DMS153 (cell line): ENCODE measurements around the gene CTTNBP2.

Experiments used
- DNase-seq: peaks from one replicate; lab custom pipeline; 2025; lab: John Stamatoyannopoulos, UW

CTTNBP2 gene

DNA sequence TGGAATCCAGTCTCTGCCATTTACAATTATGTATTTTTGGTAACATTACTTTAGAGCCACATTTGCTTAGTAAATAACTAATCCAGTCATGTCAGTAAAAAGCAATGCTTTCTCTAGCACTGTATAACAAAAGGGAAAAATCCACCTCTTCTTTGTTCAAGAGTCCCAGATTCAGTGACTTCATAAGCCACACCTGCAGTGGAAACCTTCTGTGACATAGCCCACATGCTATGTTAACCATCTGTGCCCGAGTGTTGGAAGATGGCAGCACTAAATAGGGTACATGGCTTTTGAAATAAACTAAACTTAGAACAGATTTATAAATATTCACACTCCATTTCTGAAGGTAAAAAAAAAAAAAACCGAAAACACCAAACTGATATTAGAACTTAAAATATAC is 83.0 kb downstream of the CTTNBP2 start:
- no peak for DNase-seq

DNA sequence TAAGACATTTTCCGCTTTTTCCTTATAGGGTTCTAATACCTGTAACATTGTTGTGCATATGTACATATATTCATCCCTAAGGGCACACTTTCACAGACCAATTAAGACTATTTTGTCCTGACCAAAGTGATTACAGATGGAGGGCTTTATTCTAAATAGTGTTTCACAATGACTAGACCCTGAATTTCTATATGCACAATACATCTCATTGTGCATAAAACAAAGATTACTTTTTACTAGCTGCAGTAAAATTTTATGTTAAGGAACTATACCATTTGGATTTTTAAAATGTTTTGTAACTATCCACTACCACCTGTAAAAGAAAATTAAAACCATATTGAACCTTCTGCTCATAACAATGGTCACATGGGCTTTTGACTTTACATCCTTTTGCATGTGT is 87.8 kb downstream of the CTTNBP2 start:
- DNase-seq: no peak

DNA sequence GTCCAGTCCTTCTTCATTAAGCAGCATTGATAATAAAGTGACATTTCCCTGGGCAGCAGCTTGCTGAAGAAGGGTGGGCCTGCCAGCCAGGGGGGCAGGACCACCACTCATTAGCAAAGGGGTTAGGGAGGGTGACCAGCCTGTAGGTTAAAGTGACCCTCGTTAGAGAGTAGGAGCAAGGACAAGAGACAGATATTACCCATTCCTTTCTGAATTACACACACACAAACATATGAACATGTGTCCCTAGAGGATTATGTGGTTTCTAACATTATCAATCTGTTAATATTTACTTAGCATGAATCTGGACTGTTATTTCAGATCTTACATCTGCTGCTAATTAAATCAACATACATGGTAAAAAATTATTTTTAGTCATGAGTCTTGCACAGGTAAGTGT is 88.9 kb downstream of the CTTNBP2 start:
- no peak for DNase-seq

- no peak for DNase-seq
Observed at GRCh38 chr7:117782761-117783160, 90.5 kb downstream of the CTTNBP2 start.

DNA sequence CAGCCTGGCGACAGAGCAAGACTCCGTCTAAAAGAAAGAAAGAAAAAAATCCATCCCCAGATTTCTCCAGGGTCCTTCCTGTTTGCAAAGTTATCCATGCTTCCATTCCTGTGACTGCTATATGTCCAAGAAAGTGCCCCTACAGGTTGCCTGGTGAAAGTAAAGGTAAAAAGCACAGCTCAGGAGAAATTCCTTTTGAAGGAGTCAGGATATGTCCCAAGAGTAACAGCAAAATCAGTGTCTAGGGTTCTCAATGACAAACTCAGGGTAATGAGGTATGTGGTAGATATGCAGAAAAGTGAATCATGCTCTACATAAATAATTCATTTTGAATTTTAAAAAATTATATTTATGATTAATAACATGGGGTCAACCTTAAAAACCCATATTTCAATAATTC is 91.5 kb downstream of the CTTNBP2 start:
- no peak for DNase-seq

GRCh38 chr7:117780832-117781231 is 92.4 kb downstream of the CTTNBP2 start:
- DNase-seq: no peak

DNA sequence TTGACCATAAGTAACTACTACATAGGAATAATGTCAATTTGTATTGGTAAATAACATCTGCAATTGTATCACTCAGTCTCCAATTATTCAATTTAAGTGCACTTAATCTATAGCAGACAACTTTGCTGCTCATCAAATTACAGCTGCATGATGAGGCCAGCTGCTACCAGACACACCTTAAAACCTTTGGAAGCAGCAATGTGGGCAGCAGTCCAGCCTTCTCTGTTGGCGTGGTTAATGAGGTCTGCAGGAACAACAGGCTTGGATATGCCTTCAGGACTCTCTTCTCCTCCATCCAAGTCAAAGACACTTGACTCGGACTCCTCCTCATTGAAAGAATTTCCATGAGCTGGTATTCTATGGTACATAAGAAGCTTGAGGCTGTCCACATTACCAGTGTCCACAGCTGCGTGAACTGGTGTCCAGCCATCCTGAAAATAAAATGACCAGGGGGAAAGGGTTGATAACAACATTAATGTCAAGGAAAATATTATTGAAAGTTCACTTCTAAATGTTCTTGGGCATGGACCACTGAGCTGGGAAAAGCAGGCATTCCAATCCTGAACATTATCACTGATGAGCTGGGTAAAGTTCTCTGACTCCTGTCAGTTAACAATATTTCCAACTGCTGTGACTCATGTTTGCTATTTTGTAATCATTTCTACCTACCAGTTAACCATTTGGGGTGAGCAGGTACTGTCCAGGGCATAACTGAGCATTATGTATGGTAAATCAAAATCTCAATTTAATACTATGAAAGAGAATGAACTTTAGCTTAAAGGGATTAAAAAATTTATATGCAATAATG is 95.7 kb downstream of the CTTNBP2 start:
- DNase-seq: peak; percentile 24

DNA sequence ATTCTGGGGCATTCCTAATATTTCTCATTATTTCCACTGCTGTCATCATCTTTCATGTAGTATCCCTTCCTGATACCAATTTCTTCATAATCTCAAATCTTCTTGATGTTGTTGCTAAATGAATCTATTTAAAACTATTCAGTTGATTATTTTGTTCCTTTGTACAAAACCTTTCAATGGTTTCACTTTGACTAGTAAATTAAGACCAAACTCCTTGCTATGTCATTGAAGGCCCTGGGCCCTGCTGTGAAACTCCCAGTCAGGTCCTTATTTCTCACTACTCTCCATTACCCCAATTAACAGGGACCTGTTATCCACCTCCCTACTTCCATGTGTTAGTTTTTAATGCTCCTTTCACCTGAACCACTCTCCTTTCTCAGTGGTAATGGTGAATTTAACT is 97.0 kb downstream of the CTTNBP2 start:
- no peak for DNase-seq

DNA sequence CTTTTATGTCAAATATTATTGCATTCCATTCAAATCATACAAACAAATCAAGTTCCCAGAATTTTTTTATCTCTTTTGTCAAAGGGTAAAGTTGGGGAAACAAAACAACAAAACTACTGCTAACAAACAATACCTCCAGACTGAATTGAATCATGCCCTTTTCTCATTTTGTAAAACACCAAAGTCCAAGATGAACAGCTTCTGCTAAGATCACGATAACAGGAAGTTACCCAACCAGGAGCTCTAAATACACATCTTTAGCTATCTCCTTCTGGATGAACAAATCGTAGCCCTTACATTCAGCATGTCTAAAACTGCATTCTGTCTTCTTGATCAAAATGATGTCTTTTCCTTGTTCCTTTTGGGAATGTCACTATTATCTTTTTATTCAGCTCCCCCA is 97.4 kb downstream of the CTTNBP2 start:
- DNase-seq: no peak

GRCh38 chr7:117774943-117775342 is 98.3 kb downstream of the CTTNBP2 start:
- DNase-seq: no peak

- no peak for DNase-seq
Observed at GRCh38 chr7:117772421-117772820, 100.8 kb downstream of the CTTNBP2 start.

- no peak for DNase-seq
Observed at GRCh38 chr7:117771756-117772155, 101.5 kb downstream of the CTTNBP2 start.

DNA sequence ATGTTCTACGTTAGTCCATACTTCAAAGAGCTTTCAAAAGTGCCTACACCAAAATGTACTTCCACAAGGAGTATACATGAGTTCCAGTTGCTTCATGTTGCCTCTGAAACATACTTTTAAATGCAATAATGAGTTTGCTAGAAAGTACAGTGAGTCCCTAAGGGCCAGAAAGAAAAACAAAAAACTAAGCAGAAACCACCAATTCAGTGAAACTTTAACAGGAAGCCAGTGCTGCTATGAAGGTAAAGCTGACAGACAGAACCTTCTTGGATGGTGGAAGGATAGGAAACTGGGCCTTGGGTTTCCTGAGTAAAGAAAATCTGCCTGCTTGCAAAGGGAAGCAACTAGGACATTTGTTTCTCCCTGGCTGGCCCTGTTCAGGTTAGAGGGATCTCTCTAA is 104.2 kb downstream of the CTTNBP2 start:
- DNase-seq: no peak

DNA sequence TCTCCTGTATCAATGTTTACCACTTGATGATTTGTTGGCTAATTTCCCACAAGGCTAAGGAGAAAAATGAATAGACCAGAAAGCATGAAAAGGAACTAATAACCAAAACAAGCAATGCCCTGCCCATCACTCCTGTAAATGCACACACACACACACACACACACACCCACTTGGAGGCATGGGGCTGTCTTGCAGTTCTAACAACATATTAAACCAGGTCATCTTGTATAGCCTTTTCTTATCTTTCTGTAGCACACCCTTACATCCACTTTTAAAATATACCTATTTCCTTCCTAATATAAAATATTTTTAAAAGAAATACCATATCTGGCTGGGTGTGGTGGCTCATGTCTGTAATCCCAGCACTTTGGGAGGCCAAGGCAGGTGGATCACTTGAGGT is 105.3 kb downstream of the CTTNBP2 start:
- no peak for DNase-seq

- DNase-seq: no peak
Observed at GRCh38 chr7:117766913-117767312, 106.3 kb downstream of the CTTNBP2 start.

- DNase-seq: no peak
Observed at GRCh38 chr7:117764031-117764430, 109.2 kb downstream of the CTTNBP2 start.

DNA sequence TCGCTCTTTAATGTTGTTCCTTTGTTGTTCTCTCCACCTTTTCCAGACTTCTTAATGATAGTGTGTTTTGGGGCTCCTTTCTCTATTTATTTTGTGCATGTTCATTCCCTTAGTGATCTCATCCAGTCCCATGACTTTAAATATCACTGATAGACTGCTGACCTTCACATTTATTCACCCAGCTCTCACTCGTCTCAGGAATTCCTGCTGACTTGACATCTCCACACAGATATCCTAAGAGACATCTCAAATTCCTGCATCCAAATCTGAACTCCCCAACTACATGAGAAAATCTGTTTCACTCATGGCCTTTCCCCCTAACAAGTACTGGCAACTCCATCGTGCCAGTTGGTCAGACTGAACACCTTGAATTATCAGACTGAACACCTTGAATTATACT is 111.2 kb downstream of the CTTNBP2 start:
- DNase-seq: no peak

DNA sequence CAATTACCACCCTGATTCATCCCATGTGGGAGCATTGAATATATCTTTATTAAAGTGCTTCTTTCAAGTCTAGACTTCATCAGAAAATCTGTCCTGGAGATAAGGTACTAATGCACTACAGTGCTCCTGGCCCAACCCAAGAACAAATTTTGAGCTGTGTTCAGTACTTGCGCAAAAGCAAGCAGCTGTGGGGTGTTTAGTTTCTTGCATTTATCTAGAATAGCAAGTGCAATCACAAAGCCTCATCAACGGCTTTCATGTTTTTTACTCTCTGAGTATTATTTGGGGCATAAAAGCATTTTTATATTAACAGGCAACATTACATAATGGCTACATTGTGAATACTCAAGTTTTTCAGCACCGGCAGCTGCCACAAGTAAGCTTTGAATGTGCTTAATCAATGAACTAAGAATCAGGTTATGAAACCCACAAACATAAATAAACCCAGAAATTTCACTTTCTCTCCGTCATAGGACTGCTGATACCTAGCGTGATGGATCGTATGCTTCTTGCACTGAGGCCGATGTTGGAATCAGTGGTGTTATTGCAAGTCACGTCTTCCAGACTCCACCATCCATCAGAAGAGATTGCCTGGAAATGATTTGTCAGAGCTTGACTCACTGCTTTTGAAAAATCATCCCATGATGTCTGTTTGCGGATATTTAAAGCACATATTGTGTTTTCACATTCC is 113.1 kb downstream of the CTTNBP2 start:
- no peak for DNase-seq

GRCh38 chr7:117757440-117757839 is 115.8 kb downstream of the CTTNBP2 start:
- no peak for DNase-seq

GRCh38 chr7:117756586-117757085 is 116.6 kb downstream of the CTTNBP2 start:
- no peak for DNase-seq

DNA sequence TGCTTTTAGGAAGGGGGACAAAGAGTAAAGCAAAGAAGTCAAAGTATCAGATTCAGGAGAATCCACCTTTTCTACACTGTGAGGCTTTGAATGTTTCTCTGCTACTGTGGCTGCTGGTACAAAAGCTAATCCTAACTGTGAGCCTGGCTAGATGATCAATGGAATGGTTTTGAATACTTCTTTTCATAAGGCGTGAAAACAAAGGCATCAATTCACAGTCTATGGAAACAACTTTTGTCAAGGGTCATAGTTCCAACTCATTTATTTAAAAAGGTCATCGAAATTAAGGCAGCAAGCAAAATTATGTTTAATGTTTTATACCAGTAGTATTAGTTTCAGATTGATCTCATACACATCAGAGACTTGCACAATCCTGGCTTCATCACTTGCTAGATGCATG is 118.1 kb downstream of the CTTNBP2 start:
- DNase-seq: no peak

GRCh38 chr7:117751775-117752174 is 121.5 kb downstream of the CTTNBP2 start:
- DNase-seq: no peak
